Panc1 (cell line): ENCODE data around the gene HYAL1. TPM values are rescaled to one million over a fixed set of nuclear protein-coding genes. Genes with fewer than 3 reads are reported as not detected.

ENCODE experiments used
- ATAC-seq: fragments of 200-7000 bp; cut with Tn5 transposase; 2 replicates; pipeline ENCODE4 v1.9.1; 2020; ENCODE audit warnings: mild to moderate bottlenecking, moderate library complexity
- BruUV-seq: library from RNA; stranded (reverse); fragments of 400-500 nt; replicated peaks from 2 replicates; lab custom pipeline; 2021; lab: Mats Ljungman, UMichigan
- CTCF ChIA-PET: fragments of 300-600 bp; sonication (Branson Sonifier 250); formaldehyde crosslinking; loops from one replicate; lab custom pipeline; 2022; ENCODE audit warnings: antibody characterized with exemption; lab: Charles Lee
- POLR2A ChIA-PET: fragments of 300-600 bp; sonication (Branson Sonifier 250); formaldehyde crosslinking; loops from one replicate; lab custom pipeline; 2022; ENCODE audit warnings: antibody characterized with exemption; lab: Charles Lee
- DNase-seq: peaks from one replicate; pipeline ENCODE4 v3.0.0-alpha.2; 2010; ENCODE audit warnings: low read depth, low spot score
- H3K27ac ChIP-seq: 2 replicates; pipeline ENCODE4 v1.5.1; 2011; ENCODE audit warnings: mild to moderate bottlenecking, low read length, inconsistent platforms
- H3K27me3 ChIP-seq: fragments of 200-500 bp; sonication (Bioruptor generic); 2 replicates; pipeline ENCODE4 v1.6.0; 2014; ENCODE audit warnings: low read length, inconsistent platforms; ENCODE audit not compliant: control insufficient read depth, insufficient read depth
- H3K36me3 ChIP-seq: fragments of 200-500 bp; sonication (Bioruptor generic); 2 replicates; pipeline ENCODE4 v1.5.1; 2014; ENCODE audit warnings: inconsistent platforms, mild to moderate bottlenecking, low read length, moderate library complexity; ENCODE audit not compliant: control insufficient read depth, insufficient read depth
- H3K4me1 ChIP-seq: 2 replicates; pipeline ENCODE4 v1.5.1; 2011; ENCODE audit warnings: inconsistent platforms, mild to moderate bottlenecking, low read length, moderate library complexity; ENCODE audit not compliant: control insufficient read depth, insufficient read depth
- H3K4me3 ChIP-seq, 2 experiments: 2 replicates each; pipeline ENCODE4 v1.5.1; 2011 to 2012; ENCODE audit warnings: low read depth in 2 of 2, low read length in 2 of 2, mild to moderate bottlenecking in 2 of 2, inconsistent platforms in 1 of 2, moderate library complexity in 1 of 2
- H3K9me3 ChIP-seq: fragments of 200-500 bp; sonication (Bioruptor generic); 2 replicates; pipeline ENCODE4 v1.5.1; 2014; ENCODE audit warnings: low read depth, mild to moderate bottlenecking, inconsistent platforms, low read length, moderate library complexity; ENCODE audit not compliant: control insufficient read depth, insufficient read depth
- CTCF ChIP-seq: fragments of 450-650 bp; IDR thresholded peaks from 2 replicates; pipeline ENCODE4 v1.5.1; 2017; ENCODE audit warnings: mild to moderate bottlenecking
- POLR2AphosphoS5 ChIP-seq: IDR thresholded peaks from 2 replicates; pipeline ENCODE4 v1.6.1; 2012; ENCODE audit warnings: mild to moderate bottlenecking, low read depth, low read length, moderate library complexity
- REST ChIP-seq, 2 experiments: IDR thresholded peaks; 2 replicates each; pipeline ENCODE4 v1.6.1; 2011 to 2012; ENCODE audit warnings: low read depth in 2 of 2, control low read depth in 1 of 2, low read length in 1 of 2, mild to moderate bottlenecking in 1 of 2, moderate library complexity in 1 of 2; ENCODE audit not compliant: insufficient read depth in 1 of 2
- SIN3A ChIP-seq: IDR thresholded peaks from 2 replicates; pipeline ENCODE4 v1.6.1; 2012; ENCODE audit warnings: low read depth, mild to moderate bottlenecking, low read length, moderate library complexity, borderline replicate concordance; ENCODE audit not compliant: insufficient read depth
- TCF7L2 ChIP-seq: IDR thresholded peaks from 2 replicates; pipeline ENCODE4 v1.6.1; 2011; ENCODE audit warnings: mild to moderate bottlenecking, low read depth, low read length, inconsistent platforms
- in situ Hi-C: cut with HindIII; loops from 2 replicates; pipeline ENCODE4 v1.10.0; 2016; ENCODE audit warnings: low sequenced_read_pairs, low pct_unique_long_range_greater_than_20kb
- intact Hi-C: fragments of 100-400 bp; cut with micrococcal nuclease; formaldehyde crosslinking; loops from one replicate; pipeline ENCODE4 v1.10.0; 2022; ENCODE audit not compliant: unreplicated experiment
- total RNA-seq: library from RNA; stranded (reverse); gene quantifications from one replicate; pipeline ENCODE4 v1.2.1, GENCODE V29; 2021; ENCODE audit not compliant: unreplicated experiment

Gene HYAL1
- total RNA-seq, 1 experiment from 2014 or later: 0.18 TPM

- intact Hi-C loops: no loop called here
- DNase-seq (no peak), ATAC-seq (peak; percentile 91)
- in situ Hi-C loops: no loop called here
- Histone ChIP-seq H3K36me3 (no peaks in the 10 kb centered on the region; the same call in 1 of the 2 replicates), H3K4me1 (peaks cover 23% of the 10 kb centered on the region), H3K27ac (peak overlapping the region; percentile 92), H3K4me3 (peak overlapping the region; percentile 82 to 93), H3K27me3 (no peaks in the 10 kb centered on the region), H3K9me3 (no peaks in the 10 kb centered on the region)
- peak; percentile 78 for TF ChIP-seq CTCF
- peak; percentile 65; the same call in 1 of the 2 replicates for TF ChIP-seq POLR2AphosphoS5
- TF ChIP-seq REST (IDR thresholded peaks at IDR 0.05; ENCODE audit: insufficient read depth in 1 of 2, low read depth in 2 of 2, low read length in 1 of 2): no peak
- TF ChIP-seq SIN3A: no peak
- BruUV-seq: no TSS peak
- ChIA-PET POLR2A (no interaction called here), CTCF (interaction anchor here (0.6 kb wide), 4 partner anchors 28 to 1617 kb away, joined by 3 to 9 read pairs (median 3); no protein-coding TSS in a partner anchor)
These were observed 18.2 kb upstream of the HYAL1 start for GRCh38 chr3:50321336-50322114.

GRCh38 chr3:50320853-50321335 lies 17.5 kb upstream of the HYAL1 start:
- in situ Hi-C loops: no loop called here
- Histone ChIP-seq H3K4me1 (peaks cover 23% of the 10 kb centered on the region), H3K27ac (peak overlapping the region; percentile 92), H3K27me3 (no peaks in the 10 kb centered on the region), H3K4me3 (peak overlapping the region; percentile 82 to 93), H3K36me3 (no peaks in the 10 kb centered on the region; the same call in 1 of the 2 replicates), H3K9me3 (no peaks in the 10 kb centered on the region)
- intact Hi-C loops: no loop called here
- TF ChIP-seq SIN3A (no peak), REST (IDR thresholded peaks at IDR 0.05; ENCODE audit: insufficient read depth in 1 of 2, low read depth in 2 of 2, low read length in 1 of 2) (no peak), POLR2AphosphoS5 (no peak), CTCF (no peak), TCF7L2 (no peak)
- DNase-seq: no peak
- CTCF ChIA-PET: interaction anchor here (0.6 kb wide), 4 partner anchors 27 to 1617 kb away, joined by 3 to 9 read pairs (median 3); no protein-coding TSS in a partner anchor
- no TSS peak for BruUV-seq
- POLR2A ChIA-PET: no interaction called here
- peak; percentile 66 for ATAC-seq
